IPS-15b (cell line): ENCODE results near the gene SLC39A11.

Source experiments
- H3K27me3 ChIP-seq: one replicate; pipeline ENCODE4 v1.6.1; 2013; ENCODE audit warnings: low read length; ENCODE audit not compliant: control insufficient read depth, insufficient read depth
- H3K36me3 ChIP-seq: one replicate; pipeline ENCODE4 v1.6.1; 2013; ENCODE audit warnings: low read length; ENCODE audit not compliant: control insufficient read depth, insufficient read depth
- H3K4me1 ChIP-seq: one replicate; pipeline ENCODE4 v1.6.1; 2013; ENCODE audit warnings: mild to moderate bottlenecking, low read length; ENCODE audit not compliant: control insufficient read depth, insufficient read depth
- H3K4me3 ChIP-seq: one replicate; pipeline ENCODE4 v1.5.1; 2013; ENCODE audit warnings: low read depth, low read length
- H3K9ac ChIP-seq: one replicate; pipeline ENCODE4 v1.6.1; 2013; ENCODE audit warnings: low read depth, mild to moderate bottlenecking, low read length
- H3K9me3 ChIP-seq: one replicate; pipeline ENCODE4 v1.6.1; 2013; ENCODE audit warnings: mild to moderate bottlenecking, low read length; ENCODE audit not compliant: control insufficient read depth, insufficient read depth

SLC39A11 gene

GRCh38 chr17:72697602-72698146 is 394.8 kb downstream of the SLC39A11 start:
- no peaks in the 10 kb centered on the region for H3K9me3 ChIP-seq
- H3K4me1 ChIP-seq, result no peaks in the 10 kb centered on the region
- H3K36me3 ChIP-seq, result no peaks in the 10 kb centered on the region
- H3K27me3 ChIP-seq, result no peaks in the 10 kb centered on the region
- no peak overlapping the region for H3K9ac ChIP-seq
- no peak overlapping the region for H3K4me3 ChIP-seq

- Histone ChIP-seq H3K9ac (no peak overlapping the region), H3K4me1 (no peaks in the 10 kb centered on the region), H3K4me3 (no peak overlapping the region), H3K9me3 (no peaks in the 10 kb centered on the region), H3K36me3 (no peaks in the 10 kb centered on the region), H3K27me3 (no peaks in the 10 kb centered on the region)
These were observed 395.8 kb downstream of the SLC39A11 start for GRCh38 chr17:72696721-72697120.

- H3K4me1 ChIP-seq, result no peaks in the 10 kb centered on the region
These were observed 396.3 kb downstream of the SLC39A11 start for GRCh38 chr17:72696156-72696555.

GRCh38 chr17:72693956-72694355 is 398.5 kb downstream of the SLC39A11 start:
- Histone ChIP-seq H3K9me3 (no peaks in the 10 kb centered on the region), H3K27me3 (no peaks in the 10 kb centered on the region), H3K9ac (no peak overlapping the region), H3K4me3 (no peak overlapping the region), H3K36me3 (no peaks in the 10 kb centered on the region), H3K4me1 (no peaks in the 10 kb centered on the region)

More at GRCh38 chr17:72696156-72696555, 396.3 kb downstream of the SLC39A11 start:
- no peaks in the 10 kb centered on the region for H3K36me3 ChIP-seq
- no peaks in the 10 kb centered on the region for H3K9me3 ChIP-seq
- H3K4me3 ChIP-seq, result no peak overlapping the region
- H3K27me3 ChIP-seq, result no peaks in the 10 kb centered on the region
- H3K9ac ChIP-seq, result no peak overlapping the region

GRCh38 chr17:72693151-72693878 is 399.2 kb downstream of the SLC39A11 start:
- Histone ChIP-seq H3K36me3 (no peaks in the 10 kb centered on the region), H3K9me3 (no peaks in the 10 kb centered on the region), H3K4me1 (no peaks in the 10 kb centered on the region), H3K27me3 (no peaks in the 10 kb centered on the region), H3K4me3 (no peak overlapping the region), H3K9ac (no peak overlapping the region)

GRCh38 chr17:72692676-72693075 is 399.8 kb downstream of the SLC39A11 start:
- no peak overlapping the region for H3K9ac ChIP-seq

GRCh38 chr17:72691586-72691985 is 400.9 kb downstream of the SLC39A11 start:
- no peak overlapping the region for H3K9ac ChIP-seq
- H3K9me3 ChIP-seq, result no peaks in the 10 kb centered on the region
- no peaks in the 10 kb centered on the region for H3K4me1 ChIP-seq
- H3K36me3 ChIP-seq, result no peaks in the 10 kb centered on the region
- H3K27me3 ChIP-seq, result no peaks in the 10 kb centered on the region
- H3K4me3 ChIP-seq, result no peak overlapping the region

More at GRCh38 chr17:72692676-72693075, 399.8 kb downstream of the SLC39A11 start:
- Histone ChIP-seq H3K4me1 (no peaks in the 10 kb centered on the region), H3K27me3 (no peaks in the 10 kb centered on the region), H3K36me3 (no peaks in the 10 kb centered on the region), H3K9me3 (no peaks in the 10 kb centered on the region), H3K4me3 (no peak overlapping the region)

- H3K27me3 ChIP-seq, result no peaks in the 10 kb centered on the region
- H3K4me1 ChIP-seq, result no peaks in the 10 kb centered on the region
- no peaks in the 10 kb centered on the region for H3K36me3 ChIP-seq
- H3K9ac ChIP-seq, result no peak overlapping the region
- no peaks in the 10 kb centered on the region for H3K9me3 ChIP-seq
- H3K4me3 ChIP-seq, result no peak overlapping the region
These were observed 401.5 kb downstream of the SLC39A11 start for GRCh38 chr17:72691017-72691416.

GRCh38 chr17:72687886-72688285 is 404.6 kb downstream of the SLC39A11 start:
- H3K4me3 ChIP-seq, result no peak overlapping the region
- no peak overlapping the region for H3K9ac ChIP-seq
- H3K27me3 ChIP-seq, result no peaks in the 10 kb centered on the region
- H3K9me3 ChIP-seq, result no peaks in the 10 kb centered on the region
- no peaks in the 10 kb centered on the region for H3K4me1 ChIP-seq
- H3K36me3 ChIP-seq, result no peaks in the 10 kb centered on the region

GRCh38 chr17:72684405-72685020 is 408.0 kb downstream of the SLC39A11 start:
- no peak overlapping the region for H3K4me3 ChIP-seq
- no peak overlapping the region for H3K9ac ChIP-seq
- H3K27me3 ChIP-seq, result no peaks in the 10 kb centered on the region
- H3K36me3 ChIP-seq, result no peaks in the 10 kb centered on the region
- H3K4me1 ChIP-seq, result peaks cover 2% of the 10 kb centered on the region
- no peaks in the 10 kb centered on the region for H3K9me3 ChIP-seq

GRCh38 chr17:72683506-72684404 is 408.7 kb downstream of the SLC39A11 start:
- H3K4me3 ChIP-seq, result no peak overlapping the region
- H3K27me3 ChIP-seq, result no peaks in the 10 kb centered on the region
- H3K4me1 ChIP-seq, result peaks cover 2% of the 10 kb centered on the region
- no peak overlapping the region for H3K9ac ChIP-seq
- no peaks in the 10 kb centered on the region for H3K36me3 ChIP-seq
- no peaks in the 10 kb centered on the region for H3K9me3 ChIP-seq
